GM12891 (cell line): ENCODE results near the gene MVB12B.

Source experiments
- DNase-seq: peaks from one replicate; pipeline ENCODE4 v3.0.0; 2011; ENCODE audit warnings: low spot score; ENCODE audit not compliant: insufficient read length
- FAIRE-seq: peaks from 2 replicates; lab custom pipeline; 2011; peaks lifted over from hg19 to GRCh38; lab: Jason Lieb, UNC
- PAX5 ChIP-seq: IDR thresholded peaks from 2 replicates; pipeline ENCODE4 v1.6.1; 2011; ENCODE audit warnings: low read length, moderate library complexity, mild to moderate bottlenecking; ENCODE audit not compliant: insufficient read depth, severe bottlenecking
- POLR2A ChIP-seq: IDR thresholded peaks from 2 replicates; pipeline ENCODE4 v1.6.1; 2011; ENCODE audit warnings: low read depth, low read length, control low read depth
- POLR2AphosphoS5 ChIP-seq: IDR thresholded peaks from 2 replicates; pipeline ENCODE4 v1.6.1; 2011; ENCODE audit warnings: low read depth, low read length, control low read depth
- POU2F2 ChIP-seq: IDR thresholded peaks from 2 replicates; pipeline ENCODE4 v1.6.1; 2011; ENCODE audit warnings: low read depth, mild to moderate bottlenecking, control low read depth, low read length, moderate library complexity
- SPI1 ChIP-seq: IDR thresholded peaks from 2 replicates; pipeline ENCODE4 v1.6.1; 2011; ENCODE audit warnings: low read depth, low read length, control low read depth
- TAF1 ChIP-seq: IDR thresholded peaks from 2 replicates; pipeline ENCODE4 v1.6.1; 2011; ENCODE audit warnings: low read depth, low read length, control low read depth

Gene MVB12B

GRCh38 chr9:126509718-126510117 lies 183.1 kb downstream of the MVB12B start:
- DNase-seq = no peak
- TF ChIP-seq SPI1 (no peak), POLR2AphosphoS5 (no peak), POLR2A (no peak), POU2F2 (no peak), PAX5 (no peak), TAF1 (no peak)
- FAIRE-seq = no peak

GRCh38 chr9:126510564-126510963 lies 183.9 kb downstream of the MVB12B start:
- FAIRE-seq = no peak
- TF ChIP-seq POLR2A (no peak), POU2F2 (no peak), SPI1 (no peak), PAX5 (no peak), POLR2AphosphoS5 (no peak), TAF1 (no peak)
- DNase-seq = no peak

GRCh38 chr9:126511411-126511810 lies 184.8 kb downstream of the MVB12B start:
- FAIRE-seq = no peak
- TF ChIP-seq POU2F2 = no peak
- TF ChIP-seq TAF1 = no peak
- TF ChIP-seq POLR2AphosphoS5 = no peak
- TF ChIP-seq POLR2A = no peak
- TF ChIP-seq PAX5 = no peak
- TF ChIP-seq SPI1 = no peak
- no peak for DNase-seq

- no peak for FAIRE-seq
- DNase-seq = no peak
- TF ChIP-seq PAX5 = no peak
- no peak for TF ChIP-seq POLR2A
- TF ChIP-seq SPI1 = no peak
- TF ChIP-seq POU2F2 = no peak
- TF ChIP-seq TAF1 = no peak
- TF ChIP-seq POLR2AphosphoS5 = no peak
Observed at GRCh38 chr9:126513159-126514036, 186.8 kb downstream of the MVB12B start.

- DNase-seq = peak; percentile 52
- TF ChIP-seq POLR2A = no peak
- no peak for TF ChIP-seq TAF1
- TF ChIP-seq POLR2AphosphoS5 = no peak
- no peak for TF ChIP-seq POU2F2
- TF ChIP-seq SPI1 = no peak
- FAIRE-seq = no peak
Observed at GRCh38 chr9:126514037-126514821, 187.6 kb downstream of the MVB12B start.

- DNase-seq (no peak), FAIRE-seq (no peak)
- TF ChIP-seq POU2F2 (no peak), PAX5 (no peak), POLR2A (no peak), TAF1 (no peak), POLR2AphosphoS5 (no peak), SPI1 (no peak)
Observed at GRCh38 chr9:126515001-126515872, 188.6 kb downstream of the MVB12B start.

GRCh38 chr9:126515873-126516505 lies 189.4 kb downstream of the MVB12B start:
- DNase-seq (no peak), FAIRE-seq (no peak)
- TF ChIP-seq PAX5 = no peak

- FAIRE-seq (no peak), DNase-seq (no peak)
- TF ChIP-seq POU2F2 (no peak), POLR2AphosphoS5 (no peak), SPI1 (no peak), PAX5 (no peak)
Observed at GRCh38 chr9:126516561-126516935, 189.9 kb downstream of the MVB12B start.

GRCh38 chr9:126516936-126517832 lies 190.6 kb downstream of the MVB12B start:
- FAIRE-seq (no peak), DNase-seq (peak; percentile 52)
- TF ChIP-seq SPI1 = peak; percentile 78
- TF ChIP-seq POLR2AphosphoS5 = no peak
- TF ChIP-seq POLR2A = no peak
